ENCODE results near the gene COL16A1.
A peak's percentile ranks its signal among the peaks of the same experiment; 100 is the strongest.

COL16A1 gene

DNA sequence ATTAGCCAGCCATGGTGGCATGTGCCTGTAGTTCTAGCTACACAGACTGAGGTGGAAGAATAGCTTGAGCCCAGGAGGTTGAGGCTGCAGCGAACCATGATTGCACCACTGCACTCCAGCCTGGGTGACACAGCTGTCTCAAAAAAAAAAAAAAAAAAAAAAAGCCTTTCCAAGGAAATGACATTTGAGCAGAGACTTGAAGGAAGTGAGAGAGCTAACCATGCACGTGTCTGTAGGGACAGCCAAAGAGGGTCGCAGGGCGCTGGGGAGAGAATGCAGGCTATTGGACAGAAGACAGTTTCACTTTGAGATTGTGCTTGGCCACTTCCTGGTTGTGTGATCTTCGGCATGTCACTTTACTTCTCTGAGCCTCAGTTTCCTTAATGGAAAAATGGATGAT lies 79.5 kb downstream of the COL16A1 start:
- TF ChIP-seq TAF1 (IDR thresholded peaks at IDR 0.05; ENCODE audit: borderline replicate concordance, insufficient read depth, low read length) (no peak), POLR2AphosphoS5 (IDR thresholded peaks at IDR 0.05; ENCODE audit: low read depth, low read length) (no peak), FOXP2 (optimal IDR thresholded peaks at IDR 0.05; ENCODE audit: borderline replicate concordance, extremely low read depth, extremely low read length, insufficient read depth) (no peak), REST (IDR thresholded peaks at IDR 0.05; ENCODE audit: insufficient read depth in 1 of 2, low read depth in 2 of 2, low read length in 2 of 2) (no peak), SIN3A (IDR thresholded peaks at IDR 0.05; ENCODE audit: borderline replicate concordance, insufficient read depth, low read length) (no peak)

DNA sequence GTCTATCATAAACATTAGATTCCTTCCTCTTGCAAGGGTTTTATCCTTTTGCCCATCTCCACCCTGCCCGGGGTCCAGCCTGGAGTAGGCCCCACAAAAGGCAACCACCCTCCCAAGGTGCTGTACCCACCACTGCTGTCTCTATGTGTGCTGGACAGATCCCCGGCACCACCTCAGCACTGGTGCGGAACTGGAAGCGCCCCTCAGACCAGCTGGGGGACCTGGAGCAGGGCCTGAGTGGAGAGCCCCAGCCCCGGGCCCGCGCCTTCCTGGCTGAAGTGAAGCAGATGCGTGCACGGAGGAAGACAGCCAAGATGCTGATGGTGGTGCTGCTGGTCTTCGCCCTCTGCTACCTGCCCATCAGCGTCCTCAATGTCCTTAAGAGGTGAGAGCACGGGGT lies 80.5 kb downstream of the COL16A1 start:
- TF ChIP-seq POLR2AphosphoS5 (IDR thresholded peaks at IDR 0.05; ENCODE audit: low read depth, low read length) (no peak), REST (IDR thresholded peaks at IDR 0.05; ENCODE audit: insufficient read depth in 1 of 2, low read depth in 2 of 2, low read length in 2 of 2) (peak in 1 of 2 experiments; percentile 65; a peak in 1 of 4 replicates)

GRCh38 chr1:31621847-31622730 lies 81.7 kb downstream of the COL16A1 start:
- TF ChIP-seq TAF1 (IDR thresholded peaks at IDR 0.05; ENCODE audit: borderline replicate concordance, insufficient read depth, low read length) (no peak), SIN3A (IDR thresholded peaks at IDR 0.05; ENCODE audit: borderline replicate concordance, insufficient read depth, low read length) (no peak), FOXP2 (optimal IDR thresholded peaks at IDR 0.05; ENCODE audit: borderline replicate concordance, extremely low read depth, extremely low read length, insufficient read depth) (no peak), POLR2AphosphoS5 (IDR thresholded peaks at IDR 0.05; ENCODE audit: low read depth, low read length) (no peak), REST (IDR thresholded peaks at IDR 0.05; ENCODE audit: insufficient read depth in 1 of 2, low read depth in 2 of 2, low read length in 2 of 2) (no peak)

DNA sequence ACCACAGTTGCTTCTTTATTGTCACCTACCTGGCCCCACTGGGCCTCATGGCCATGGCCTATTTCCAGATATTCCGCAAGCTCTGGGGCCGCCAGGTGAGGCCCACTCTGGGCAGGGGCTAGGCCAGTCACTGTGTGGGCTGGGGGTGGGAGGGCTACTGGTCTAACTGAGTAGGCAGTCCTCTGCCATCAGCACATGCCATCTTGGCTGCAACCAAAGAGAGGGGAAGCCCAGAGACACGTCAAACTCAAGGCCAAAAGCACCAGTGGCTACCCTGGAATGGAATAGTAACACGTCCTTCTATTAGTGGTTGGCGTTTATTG lies 82.4 kb downstream of the COL16A1 start:
- TF ChIP-seq POLR2AphosphoS5 (IDR thresholded peaks at IDR 0.05; ENCODE audit: low read depth, low read length) (no peak), FOXP2 (optimal IDR thresholded peaks at IDR 0.05; ENCODE audit: borderline replicate concordance, extremely low read depth, extremely low read length, insufficient read depth) (no peak), TAF1 (IDR thresholded peaks at IDR 0.05; ENCODE audit: borderline replicate concordance, insufficient read depth, low read length) (no peak), REST (IDR thresholded peaks at IDR 0.05; ENCODE audit: insufficient read depth in 1 of 2, low read depth in 2 of 2, low read length in 2 of 2) (no peak), SIN3A (IDR thresholded peaks at IDR 0.05; ENCODE audit: borderline replicate concordance, insufficient read depth, low read length) (no peak)
